Endothelial cell of umbilical vein (primary cell): ENCODE data around the gene TRIM61. TPM values are rescaled to one million over a fixed set of nuclear protein-coding genes. Genes with fewer than 3 reads are reported as not detected.

ENCODE experiments used
- BruUV-seq: library from RNA; stranded (reverse); fragments of 400-500 nt; replicated peaks from 2 replicates; lab custom pipeline; 2021; lab: Mats Ljungman, UMichigan
- CTCF ChIA-PET: fragments of 300-600, 350-600 bp; sonication (Branson Sonifier 250); formaldehyde crosslinking; loops from one replicate; lab custom pipeline; 2021; ENCODE audit warnings: antibody characterized with exemption, inconsistent platforms; lab: Charles Lee
- POLR2A ChIA-PET: fragments of 300-600, 350-600 bp; sonication (Branson Sonifier 250); formaldehyde crosslinking; loops from one replicate; lab custom pipeline; 2021; ENCODE audit warnings: antibody characterized with exemption, inconsistent platforms; lab: Charles Lee
- DNase-seq: peaks from one replicate; pipeline ENCODE4 v3.0.0-alpha.2; 2011; ENCODE audit warnings: low read depth, low spot score
- FAIRE-seq: peaks from 2 replicates; lab custom pipeline; 2011; peaks lifted over from hg19 to GRCh38; lab: Jason Lieb, UNC
- H2AFZ ChIP-seq: 2 replicates; pipeline ENCODE4 v1.6.0; 2012; ENCODE audit warnings: low read depth, low read length, control low read depth, inconsistent platforms
- H3K27ac ChIP-seq: 2 replicates; pipeline ENCODE4 v1.5.1; 2011; ENCODE audit warnings: low read depth, mild to moderate bottlenecking, control low read depth, low read length, moderate library complexity; ENCODE audit not compliant: insufficient read depth
- H3K27me3 ChIP-seq, 2 experiments: 2 replicates each; pipeline versions ENCODE4 v1.6.0 to v1.6.1; 2011; ENCODE audit warnings: low read length in 2 of 2, mixed read lengths in 1 of 2; ENCODE audit not compliant: control insufficient read depth in 2 of 2, insufficient read depth in 2 of 2
- H3K36me3 ChIP-seq, 2 experiments: 2 replicates in 1 of 2; 3 replicates in 1 of 2; pipeline ENCODE4 v1.5.1; 2011; ENCODE audit warnings: low read length in 2 of 2, mild to moderate bottlenecking in 1 of 2, moderate library complexity in 1 of 2; ENCODE audit not compliant: control insufficient read depth in 2 of 2, insufficient read depth in 2 of 2; ENCODE audit errors: extremely low read depth in 1 of 2
- H3K4me1 ChIP-seq: 3 replicates; pipeline ENCODE4 v1.5.1; 2011; ENCODE audit warnings: mild to moderate bottlenecking, low read length; ENCODE audit not compliant: control insufficient read depth, insufficient read depth; ENCODE audit errors: extremely low read depth
- H3K4me2 ChIP-seq: 2 replicates; pipeline ENCODE4 v1.6.1; 2011; ENCODE audit warnings: low read length, control low read depth, mixed read lengths; ENCODE audit not compliant: insufficient read depth
- H3K4me3 ChIP-seq, 3 experiments: fragments of 200-600 bp in 1 of 3; sonication (generic), shearing (Covaris generic) in 1 of 3; replicated peaks in 1 of 3; 2 replicates each; pipeline ENCODE4 v1.5.1; 2011 to 2016; ENCODE audit warnings: control low read depth in 3 of 3, low read length in 3 of 3, mild to moderate bottlenecking in 2 of 3, inconsistent platforms in 1 of 3, low read depth in 1 of 3, moderate library complexity in 1 of 3; ENCODE audit not compliant: insufficient read depth in 1 of 3
- H3K79me2 ChIP-seq: 2 replicates; pipeline ENCODE4 v1.6.0; 2012; ENCODE audit warnings: low read length, inconsistent platforms; ENCODE audit not compliant: control insufficient read depth, insufficient read depth
- H3K9ac ChIP-seq: replicated peaks from 2 replicates; pipeline ENCODE3; 2011; ENCODE audit warnings: low read length, control low read depth; ENCODE audit not compliant: insufficient read depth; ENCODE audit errors: extremely low read depth
- H3K9me1 ChIP-seq: replicated peaks from 3 replicates; pipeline ENCODE4 v1.6.0; 2011; ENCODE audit warnings: mild to moderate bottlenecking, low read length; ENCODE audit not compliant: control insufficient read depth, insufficient read depth; ENCODE audit errors: extremely low read depth
- H3K9me3 ChIP-seq: replicated peaks from 2 replicates; pipeline ENCODE4 v1.5.1; 2012; ENCODE audit warnings: low read length, inconsistent platforms; ENCODE audit not compliant: control insufficient read depth, insufficient read depth
- H4K20me1 ChIP-seq: replicated peaks from 2 replicates; pipeline ENCODE3; 2011; ENCODE audit warnings: mild to moderate bottlenecking, low read length; ENCODE audit not compliant: control insufficient read depth, insufficient read depth; ENCODE audit errors: extremely low read depth
- CTCF ChIP-seq, 2 donors: IDR thresholded peaks; 1 replicate in 1 of 2; 2 replicates in 1 of 2; pipeline ENCODE4 v1.5.1; 2011; ENCODE audit warnings: low read length in 2 of 2, mild to moderate bottlenecking in 2 of 2, moderate library complexity in 2 of 2, control low read depth in 1 of 2, inconsistent platforms in 1 of 2, low read depth in 1 of 2; ENCODE audit not compliant: insufficient read depth in 1 of 2; ENCODE audit errors: extremely low read depth in 1 of 2
- EZH2 ChIP-seq: IDR thresholded peaks from 2 replicates; pipeline ENCODE4 v1.6.1; 2012; ENCODE audit warnings: borderline replicate concordance, low read depth, mild to moderate bottlenecking, moderate library complexity, low read length, inconsistent platforms; ENCODE audit not compliant: severe bottlenecking
- FOS ChIP-seq: IDR thresholded peaks from 2 replicates; pipeline ENCODE4 v1.6.1; 2011; ENCODE audit warnings: mild to moderate bottlenecking, low read length, moderate library complexity, borderline replicate concordance; ENCODE audit not compliant: insufficient read depth
- GATA2 ChIP-seq: IDR thresholded peaks from 2 replicates; pipeline ENCODE4 v1.7.0; 2011; ENCODE audit warnings: low read depth, mild to moderate bottlenecking, moderate library complexity, mixed read lengths, low read length; ENCODE audit not compliant: insufficient read length, insufficient read depth
- JUN ChIP-seq: IDR thresholded peaks from 2 replicates; pipeline ENCODE4 v1.6.1; 2011; ENCODE audit warnings: borderline replicate concordance, low read depth; ENCODE audit not compliant: insufficient read length, insufficient read depth
- MYC ChIP-seq: IDR thresholded peaks from one replicate; pipeline ENCODE4 v1.6.1; 2011; ENCODE audit warnings: mild to moderate bottlenecking, low read depth, low read length
- POLR2A ChIP-seq: IDR thresholded peaks from 2 replicates; pipeline ENCODE4 v1.6.1; 2012; ENCODE audit warnings: low read depth, mild to moderate bottlenecking, control low read depth, low read length
- POLR2AphosphoS5 ChIP-seq: IDR thresholded peaks from 2 replicates; pipeline ENCODE4 v1.6.1; 2012; ENCODE audit warnings: low read depth, mild to moderate bottlenecking, control low read depth, low read length, moderate library complexity; ENCODE audit not compliant: insufficient read depth
- dilution Hi-C: fragments of 300-500 bp; cut with MboI; formaldehyde crosslinking; loops from one replicate; pipeline ENCODE4 v1.15.0; 2019; ENCODE audit warnings: low sequenced_read_pairs; ENCODE audit not compliant: extremely low pct_ligation_motif_present
- intact Hi-C: fragments of 100-400 bp; cut with micrococcal nuclease; formaldehyde crosslinking; loops from one replicate; pipeline ENCODE4 v1.10.0; 2022
- polyA plus RNA-seq, 4 experiments: library from polyadenylated mRNA; depleted of rRNA in 3 of 4; stranded (reverse) in 3 of 4; unstranded in 1 of 4; fragments of >200 nt; gene quantifications; 2 replicates each; pipeline versions ENCODE4 v1.2.1 to v1.2.3, GENCODE V29; 2011 to 2012; ENCODE audit warnings: missing spikeins in 1 of 4
- total RNA-seq: library from RNA; stranded (reverse); gene quantifications from 2 replicates; pipeline ENCODE4 v1.2.3, GENCODE V29; 2021
- TF ChIP-seq, protein P1 (sequence below): IDR thresholded peaks from 2 replicates; pipeline ENCODE4 v1.6.1; 2011; ENCODE audit not compliant: insufficient read depth, insufficient read length

The TRIM61 gene
- total and polyA plus RNA-seq, 2 donors (not counting 3 experiments of a cell fraction or from before 2014, with no cell fraction given), result 0.22 TPM; not detected in 1

- Histone ChIP-seq H3K4me1 (peaks cover 8% of the 10 kb centered on the region), H3K36me3 (no peaks in the 10 kb centered on the region), H3K9ac (no peak overlapping the region), H4K20me1 (no peaks in the 10 kb centered on the region), H3K79me2 (no peaks in the 10 kb centered on the region), H3K27me3 (no peaks in the 10 kb centered on the region), H3K9me1 (no peaks in the 10 kb centered on the region), H3K4me2 (no peak overlapping the region), H3K9me3 (no peaks in the 10 kb centered on the region), H3K27ac (no peak overlapping the region), H2AFZ (no peak overlapping the region), H3K4me3 (no peak overlapping the region)
- BruUV-seq, result no TSS peak
- DNase-seq (no peak), FAIRE-seq (no peak)
- ChIA-PET CTCF (no interaction called here), POLR2A (no interaction called here)
- TF ChIP-seq EZH2 (no peak), JUN (no peak), POLR2A (no peak), CTCF (IDR thresholded peaks at IDR 0.05; ENCODE audit: extremely low read depth in 1 of 2, insufficient read depth in 1 of 2, low read depth in 1 of 2, low read length in 2 of 2) (no peak), POLR2AphosphoS5 (no peak), MYC (no peak), FOS (no peak), GATA2 (no peak)
- TF ChIP-seq, protein P1, sequence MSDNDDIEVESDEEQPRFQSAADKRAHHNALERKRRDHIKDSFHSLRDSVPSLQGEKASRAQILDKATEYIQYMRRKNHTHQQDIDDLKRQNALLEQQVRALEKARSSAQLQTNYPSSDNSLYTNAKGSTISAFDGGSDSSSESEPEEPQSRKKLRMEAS, result no peak
- intact Hi-C loops, result no loop called here
- dilution Hi-C loops, result no loop called here
These were observed 24.9 kb downstream of the TRIM61 start for GRCh38 chr4:164952551-164952950.
